DND-41 (cell line): ENCODE results near the gene TACC3.

Experiments used
- ATAC-seq: fragments of 200-7000 bp; cut with Tn5 transposase; 3 replicates; pipeline ENCODE4 v1.9.1; 2021; ENCODE audit warnings: low read depth; ENCODE audit not compliant: insufficient read depth
- DNase-seq: peaks from one replicate; pipeline ENCODE4 v3.0.0-alpha.2; 2020
- H2AFZ ChIP-seq: 2 replicates; pipeline ENCODE4 v1.6.0; 2012; ENCODE audit warnings: low read depth, low read length
- H3K27ac ChIP-seq: 2 replicates; pipeline ENCODE4 v1.5.1; 2012; ENCODE audit warnings: low read length, inconsistent platforms
- H3K27me3 ChIP-seq: fragments of 200-600 bp; sonication (generic); 2 replicates; pipeline ENCODE4 v1.6.0; 2012; ENCODE audit warnings: low read length, mild to moderate bottlenecking, inconsistent platforms; ENCODE audit not compliant: insufficient read depth, poor library complexity
- H3K36me3 ChIP-seq: 2 replicates; pipeline ENCODE4 v1.5.1; 2012; ENCODE audit warnings: low read length, inconsistent platforms; ENCODE audit not compliant: insufficient read depth
- H3K4me1 ChIP-seq: 2 replicates; pipeline ENCODE4 v1.5.1; 2012; ENCODE audit warnings: mild to moderate bottlenecking, low read length; ENCODE audit not compliant: insufficient read depth
- H3K4me2 ChIP-seq: 2 replicates; pipeline ENCODE4 v1.6.0; 2012; ENCODE audit warnings: mild to moderate bottlenecking, moderate library complexity, low read length, inconsistent platforms; ENCODE audit not compliant: insufficient read depth
- H3K4me3 ChIP-seq, 2 experiments: fragments of 200-600 bp in 1 of 2; shearing (Covaris generic) in 1 of 2; 2 replicates each; pipeline ENCODE4 v1.5.1; 2012 to 2016; ENCODE audit warnings: inconsistent platforms in 2 of 2, low read length in 2 of 2, mild to moderate bottlenecking in 2 of 2, low read depth in 1 of 2, moderate library complexity in 1 of 2
- H3K79me2 ChIP-seq: 2 replicates; pipeline ENCODE4 v1.6.0; 2012; ENCODE audit warnings: low read length, inconsistent platforms; ENCODE audit not compliant: insufficient read depth
- H3K9ac ChIP-seq: 2 replicates; pipeline ENCODE4 v1.6.0; 2012; ENCODE audit warnings: low read depth, mild to moderate bottlenecking, inconsistent platforms, low read length, moderate library complexity
- H3K9me3 ChIP-seq: 2 replicates; pipeline ENCODE4 v1.5.1; 2012; ENCODE audit warnings: low read length, moderate library complexity, mild to moderate bottlenecking, inconsistent platforms; ENCODE audit not compliant: insufficient read depth, severe bottlenecking
- H4K20me1 ChIP-seq: 2 replicates; pipeline ENCODE4 v1.6.0; 2012; ENCODE audit warnings: low read length; ENCODE audit not compliant: insufficient read depth
- EZH2 ChIP-seq: IDR thresholded peaks from 3 replicates; pipeline ENCODE4 v1.6.1; 2012; ENCODE audit warnings: borderline replicate concordance, low read depth, mild to moderate bottlenecking, moderate library complexity, low read length, inconsistent platforms; ENCODE audit not compliant: severe bottlenecking
- TF ChIP-seq, protein P1 (sequence below): IDR thresholded peaks from 2 replicates; pipeline ENCODE4 v1.5.1; 2012; ENCODE audit warnings: borderline replicate concordance, low read length, moderate library complexity, mild to moderate bottlenecking; ENCODE audit not compliant: poor library complexity, severe bottlenecking; ENCODE audit errors: extremely low read depth

The TACC3 gene

DNA sequence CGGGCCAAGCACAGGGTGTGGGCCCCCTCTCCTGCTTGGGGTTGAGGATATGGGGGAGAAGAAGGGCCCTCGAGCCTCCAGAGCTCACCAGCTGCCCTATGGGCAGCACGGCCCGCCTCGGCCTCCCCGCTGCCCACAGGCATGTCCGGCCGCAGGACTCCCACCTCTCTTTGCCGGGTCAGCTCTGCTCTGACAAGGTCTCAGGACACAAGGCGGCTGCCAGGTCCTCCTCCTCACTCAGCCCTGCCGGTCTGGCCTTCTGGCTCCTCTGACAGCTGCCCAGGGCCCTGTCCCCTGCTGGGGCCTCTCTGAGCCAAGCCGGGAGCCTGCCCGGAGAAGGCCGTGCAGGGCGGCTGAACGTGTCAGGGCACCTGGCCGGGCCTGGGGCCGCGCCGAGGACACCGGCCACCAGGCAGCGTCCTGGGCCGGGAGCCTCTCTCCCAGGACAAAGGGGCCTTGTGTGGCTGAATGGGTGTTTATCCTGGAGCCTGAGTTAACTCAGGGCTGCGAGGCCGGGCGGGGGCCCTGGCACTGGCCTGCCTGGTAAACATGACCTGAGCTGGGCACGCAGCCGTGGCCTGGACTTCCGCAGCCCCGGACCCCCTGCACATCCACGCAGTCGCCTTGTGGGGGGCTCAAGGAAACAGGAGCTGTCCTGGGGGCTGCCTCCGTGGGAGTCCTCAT is 25.7 kb downstream of the TACC3 start:
- Histone ChIP-seq H3K36me3 (peaks cover 30% of the 10 kb centered on the region), H3K4me1 (peaks cover 6% of the 10 kb centered on the region), H2AFZ (no peak overlapping the region), H3K79me2 (no peaks in the 10 kb centered on the region; the same call in 1 of the 2 replicates), H3K9me3 (no peaks in the 10 kb centered on the region), H3K4me3 (no peak overlapping the region), H3K27ac (no peak overlapping the region), H3K27me3 (no peaks in the 10 kb centered on the region), H3K9ac (no peak overlapping the region), H4K20me1 (peaks cover 32% of the 10 kb centered on the region), H3K4me2 (no peak overlapping the region)
- no peak for ATAC-seq
- no peak for DNase-seq
- no peak for TF ChIP-seq EZH2
- TF ChIP-seq, protein P1, sequence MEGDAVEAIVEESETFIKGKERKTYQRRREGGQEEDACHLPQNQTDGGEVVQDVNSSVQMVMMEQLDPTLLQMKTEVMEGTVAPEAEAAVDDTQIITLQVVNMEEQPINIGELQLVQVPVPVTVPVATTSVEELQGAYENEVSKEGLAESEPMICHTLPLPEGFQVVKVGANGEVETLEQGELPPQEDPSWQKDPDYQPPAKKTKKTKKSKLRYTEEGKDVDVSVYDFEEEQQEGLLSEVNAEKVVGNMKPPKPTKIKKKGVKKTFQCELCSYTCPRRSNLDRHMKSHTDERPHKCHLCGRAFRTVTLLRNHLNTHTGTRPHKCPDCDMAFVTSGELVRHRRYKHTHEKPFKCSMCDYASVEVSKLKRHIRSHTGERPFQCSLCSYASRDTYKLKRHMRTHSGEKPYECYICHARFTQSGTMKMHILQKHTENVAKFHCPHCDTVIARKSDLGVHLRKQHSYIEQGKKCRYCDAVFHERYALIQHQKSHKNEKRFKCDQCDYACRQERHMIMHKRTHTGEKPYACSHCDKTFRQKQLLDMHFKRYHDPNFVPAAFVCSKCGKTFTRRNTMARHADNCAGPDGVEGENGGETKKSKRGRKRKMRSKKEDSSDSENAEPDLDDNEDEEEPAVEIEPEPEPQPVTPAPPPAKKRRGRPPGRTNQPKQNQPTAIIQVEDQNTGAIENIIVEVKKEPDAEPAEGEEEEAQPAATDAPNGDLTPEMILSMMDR, result no peak

DNA sequence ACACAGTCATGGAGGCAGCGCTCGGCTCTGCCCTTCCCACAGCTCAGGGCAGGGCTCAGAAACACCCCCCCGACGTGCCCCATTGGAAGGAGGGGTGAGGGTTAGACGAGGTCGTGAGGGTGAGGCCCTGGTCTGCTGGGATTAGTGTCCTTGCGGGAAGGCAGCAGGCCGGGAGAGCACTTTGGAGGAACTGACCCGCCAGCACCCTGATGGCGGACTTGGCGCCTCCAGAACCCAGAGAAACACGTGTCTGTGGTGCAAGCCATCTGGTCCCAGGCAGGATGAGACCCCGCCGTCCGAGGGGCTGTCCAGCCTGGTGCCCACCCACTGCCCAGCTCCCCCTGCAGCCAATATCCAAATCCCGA is 26.3 kb downstream of the TACC3 start:
- H3K4me2 ChIP-seq, result no peak overlapping the region
- no peak overlapping the region for H3K9ac ChIP-seq
- no peak overlapping the region for H3K27ac ChIP-seq
- TF ChIP-seq, protein P1, result no peak
- no peak for TF ChIP-seq EZH2
- H4K20me1 ChIP-seq, result peaks cover 29% of the 10 kb centered on the region
- no peak for DNase-seq
- peaks cover 6% of the 10 kb centered on the region for H3K4me1 ChIP-seq
- no peak overlapping the region for H3K4me3 ChIP-seq
- H3K9me3 ChIP-seq, result no peaks in the 10 kb centered on the region
- H3K27me3 ChIP-seq, result no peaks in the 10 kb centered on the region
- no peak for ATAC-seq
- H3K79me2 ChIP-seq, result no peaks in the 10 kb centered on the region
- peaks cover 26% of the 10 kb centered on the region for H3K36me3 ChIP-seq
- H2AFZ ChIP-seq, result no peak overlapping the region

DNA sequence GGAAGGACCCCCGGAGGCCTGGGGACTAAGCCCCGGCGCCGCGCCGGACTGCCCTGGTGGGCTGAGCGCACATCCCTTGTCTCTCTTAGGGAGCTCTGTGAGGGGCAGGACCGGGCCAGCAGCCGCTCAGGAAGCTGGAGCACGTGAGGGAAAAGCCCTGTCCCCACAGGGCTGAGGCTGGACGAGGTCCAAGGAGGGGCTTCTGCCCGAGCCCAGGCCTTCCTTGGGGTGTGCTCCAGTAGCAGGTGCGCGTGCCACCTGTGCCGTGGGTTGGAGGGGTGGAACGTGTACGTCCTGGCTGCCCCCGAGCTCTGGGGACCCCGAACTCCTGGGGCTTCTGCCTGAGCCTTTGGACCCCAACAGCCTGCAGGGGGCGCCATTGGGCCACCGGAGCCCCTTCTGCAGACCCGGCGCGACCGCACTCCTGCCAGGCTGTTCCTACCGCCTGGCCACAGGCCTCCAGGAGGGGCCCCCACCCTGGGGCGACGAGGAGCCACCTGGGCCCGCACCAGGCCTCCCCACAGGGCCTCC is 27.2 kb downstream of the TACC3 start:
- no peaks in the 10 kb centered on the region for H3K9me3 ChIP-seq
- no peak overlapping the region for H3K27ac ChIP-seq
- no peaks in the 10 kb centered on the region for H3K79me2 ChIP-seq
- H3K4me1 ChIP-seq, result peaks cover 6% of the 10 kb centered on the region
- H2AFZ ChIP-seq, result no peak overlapping the region; the same call in 1 of the 2 replicates
- H3K4me3 ChIP-seq, result no peak overlapping the region
- TF ChIP-seq EZH2, result no peak
- TF ChIP-seq, protein P1, result peak; percentile 92
- H3K4me2 ChIP-seq, result peak overlapping the region; percentile 58
- H3K36me3 ChIP-seq, result peaks cover 21% of the 10 kb centered on the region
- peaks cover 28% of the 10 kb centered on the region for H4K20me1 ChIP-seq
- ATAC-seq, result peak; percentile 83
- peak; percentile 88 for DNase-seq
- H3K27me3 ChIP-seq, result no peaks in the 10 kb centered on the region
- peak overlapping the region; percentile 28; the same call in 1 of the 2 replicates for H3K9ac ChIP-seq

DNA sequence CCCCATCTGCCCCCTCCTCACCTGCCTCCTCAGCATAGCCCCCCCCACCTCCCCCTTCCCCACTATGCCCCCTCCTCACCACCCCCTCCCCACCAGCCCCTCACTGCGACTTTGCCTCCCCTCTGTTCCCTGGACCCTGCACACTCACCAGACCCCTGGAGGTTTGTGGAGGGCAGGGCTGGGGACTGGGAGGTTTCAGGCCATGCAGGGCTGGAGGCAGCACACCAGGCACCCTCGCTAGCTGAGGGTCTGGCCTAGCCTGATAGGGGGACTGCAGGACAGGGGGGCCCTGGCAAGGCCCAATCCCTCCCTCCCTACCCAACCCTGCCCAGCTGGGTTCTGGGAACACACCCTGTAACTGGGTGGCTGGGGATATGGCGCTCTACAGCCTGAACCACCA is 28.0 kb downstream of the TACC3 start:
- Histone ChIP-seq H3K36me3 (peaks cover 13% of the 10 kb centered on the region), H3K27me3 (no peaks in the 10 kb centered on the region), H3K4me1 (peaks cover 6% of the 10 kb centered on the region), H3K79me2 (no peaks in the 10 kb centered on the region), H2AFZ (no peak overlapping the region), H3K9ac (no peak overlapping the region), H4K20me1 (peaks cover 23% of the 10 kb centered on the region), H3K9me3 (no peaks in the 10 kb centered on the region), H3K4me3 (no peak overlapping the region), H3K27ac (no peak overlapping the region), H3K4me2 (no peak overlapping the region)
- DNase-seq (no peak), ATAC-seq (no peak)
- TF ChIP-seq, protein P1, result no peak
- TF ChIP-seq EZH2, result no peak
